Left lung (tissue), 10 donors: ENCODE measurements around the gene NDUFAF2. TPM values are rescaled to one million over a fixed set of nuclear protein-coding genes. Genes with fewer than 3 reads are reported as not detected.

ENCODE experiments used
- ATAC-seq: fragments of 200-7000 bp; cut with Tn5 transposase; one replicate; pipeline ENCODE4 v1.9.1; 2020; ENCODE audit warnings: moderate library complexity
- DNase-seq, 4 donors: peaks; one replicate each; pipeline ENCODE4 v3.0.0-alpha.2; 2013 to 2020
- H3K27ac ChIP-seq, 2 donors: fragments of 200-600 bp; sonication (generic) in 1 of 2; one replicate each; pipeline versions ENCODE4 v1.5.0 to v1.8.0; 2020 to 2021
- H3K27me3 ChIP-seq, 2 donors: fragments of 200-600 bp; sonication (generic) in 1 of 2; one replicate each; pipeline versions ENCODE4 v1.5.0 to v1.8.0; 2020 to 2021
- H3K36me3 ChIP-seq, 2 donors: fragments of 200-600 bp; sonication (generic) in 1 of 2; one replicate each; pipeline versions ENCODE4 v1.5.0 to v1.8.0; 2020 to 2021
- H3K4me1 ChIP-seq, 2 donors: fragments of 200-600 bp; one replicate each; pipeline ENCODE4 v1.8.0; 2021
- H3K4me3 ChIP-seq, 2 donors: fragments of 200-600 bp; sonication (generic) in 1 of 2; one replicate each; pipeline versions ENCODE4 v1.5.0 to v1.8.0; 2020 to 2021; ENCODE audit warnings: mild to moderate bottlenecking in 1 of 2
- H3K9me3 ChIP-seq, 2 donors: fragments of 200-600 bp; sonication (generic) in 1 of 2; one replicate each; pipeline versions ENCODE4 v1.5.0 to v1.8.0; 2020 to 2021
- CTCF ChIP-seq, 2 donors: fragments of 200-600 bp; sonication (generic) in 1 of 2; IDR thresholded peaks; one replicate each; pipeline versions ENCODE4 v1.5.0 to v1.8.0; 2021; ENCODE audit warnings: antibody characterized with exemption in 2 of 2
- intact Hi-C, 2 donors: fragments of 100-400 bp; cut with DNase I; formaldehyde crosslinking; loops; one replicate each; pipeline versions ENCODE4 v1.11.2 to v1.14.2; 2022
- polyA plus RNA-seq, 6 donors: library from polyadenylated mRNA; unstranded; fragments of 120-200 nt; gene quantifications; one replicate each; pipeline ENCODE4 v1.2.1, GENCODE V29; 2013; ENCODE audit not compliant: insufficient read length in 6 of 6
- total RNA-seq, 2 donors: library from RNA; stranded (reverse); fragmentation: NEBNext Ultra II Directional; extraction: Animal tissue kit (Norgen Biotek cat#: 25700); gene quantifications; one replicate each; pipeline ENCODE4 v1.2.1, GENCODE V29; 2021
- donor health status: DM: no; HTN: yes; CAD: no.
- donor health status: DM: no; HTN: no; CAD: no.

NDUFAF2 gene
- total and polyA plus RNA-seq, 8 donors: 18.4 to 32.7 (median 28.6) TPM

GRCh38 chr5:61148515-61148914, 203.5 kb downstream of the NDUFAF2 start:
- no peak for DNase-seq
- H3K9me3 ChIP-seq: no peaks in the 10 kb centered on the region
- no peak for ATAC-seq
- intact Hi-C loops: no loop called here
- no peak for TF ChIP-seq CTCF (IDR thresholded peaks at IDR 0.05)
- H3K36me3 ChIP-seq: no peaks in the 10 kb centered on the region
- H3K27ac ChIP-seq: no peak overlapping the region
- no peaks in the 10 kb centered on the region for H3K27me3 ChIP-seq
- H3K4me3 ChIP-seq: no peak overlapping the region
- H3K4me1 ChIP-seq: no peaks in the 10 kb centered on the region

GRCh38 chr5:61151893-61152292, 206.9 kb downstream of the NDUFAF2 start:
- no peak for TF ChIP-seq CTCF (IDR thresholded peaks at IDR 0.05)
- no peaks in the 10 kb centered on the region for H3K9me3 ChIP-seq

GRCh38 chr5:61159070-61159469, 214.1 kb downstream of the NDUFAF2 start:
- no peak for ATAC-seq
- intact Hi-C loops: no loop called here

More at GRCh38 chr5:61151893-61152292, 206.9 kb downstream of the NDUFAF2 start:
- no peaks in the 10 kb centered on the region for H3K27me3 ChIP-seq
- no peak overlapping the region for H3K27ac ChIP-seq
- ATAC-seq (no peak), DNase-seq (no peak)
- H3K36me3 ChIP-seq: peaks cover 0 to 7% of the 10 kb centered on the region in 2 donors
- H3K4me3 ChIP-seq: no peak overlapping the region
- intact Hi-C loops: no loop called here
- H3K4me1 ChIP-seq: no peaks in the 10 kb centered on the region

GRCh38 chr5:61159836-61160235, 214.8 kb downstream of the NDUFAF2 start:
- peaks cover 0 to 29% of the 10 kb centered on the region in 2 donors for H3K4me1 ChIP-seq
- H3K27ac ChIP-seq: peak overlapping the region in 1 of 2 donors; percentile 31
- peaks cover 0 to 15% of the 10 kb centered on the region in 2 donors for H3K36me3 ChIP-seq
- ATAC-seq: no peak
- H3K27me3 ChIP-seq: no peaks in the 10 kb centered on the region
- H3K4me3 ChIP-seq: no peak overlapping the region
- DNase-seq: no peak
- H3K9me3 ChIP-seq: no peaks in the 10 kb centered on the region
- intact Hi-C loops: no loop called here
- TF ChIP-seq CTCF (IDR thresholded peaks at IDR 0.05): no peak

More at GRCh38 chr5:61159070-61159469, 214.1 kb downstream of the NDUFAF2 start:
- Histone ChIP-seq H3K27me3 (no peaks in the 10 kb centered on the region), H3K36me3 (peaks cover 0 to 15% of the 10 kb centered on the region in 2 donors), H3K27ac (no peak overlapping the region), H3K9me3 (no peaks in the 10 kb centered on the region), H3K4me1 (peaks cover 0 to 29% of the 10 kb centered on the region in 2 donors), H3K4me3 (no peak overlapping the region)
- DNase-seq: no peak
- TF ChIP-seq CTCF (IDR thresholded peaks at IDR 0.05): no peak

- Histone ChIP-seq H3K9me3 (no peaks in the 10 kb centered on the region), H3K27ac (no peak overlapping the region), H3K36me3 (peaks cover 0 to 12% of the 10 kb centered on the region in 2 donors), H3K4me3 (peak overlapping the region in 1 of 2 donors; percentile 74), H3K4me1 (peaks cover 0 to 29% of the 10 kb centered on the region in 2 donors), H3K27me3 (no peaks in the 10 kb centered on the region)
- intact Hi-C loops: no loop called here
- ATAC-seq (no peak), DNase-seq (no peak)
- TF ChIP-seq CTCF (IDR thresholded peaks at IDR 0.05): no peak
These were observed 215.5 kb downstream of the NDUFAF2 start for GRCh38 chr5:61160497-61160896.
